Mucosa of stomach (tissue), 1 donor: ENCODE measurements around the gene FOXG1.

Source experiments
- H3K27me3 ChIP-seq: one replicate; pipeline ENCODE4 v1.7.0; 2013; ENCODE audit warnings: mild to moderate bottlenecking, low read length; ENCODE audit not compliant: control insufficient read depth, insufficient read depth
- H3K36me3 ChIP-seq: one replicate; pipeline ENCODE4 v1.7.0; 2013; ENCODE audit warnings: low read length; ENCODE audit not compliant: control insufficient read depth, insufficient read depth
- H3K4me1 ChIP-seq: one replicate; pipeline ENCODE4 v1.7.0; 2013; ENCODE audit warnings: mild to moderate bottlenecking, low read length; ENCODE audit not compliant: control insufficient read depth, insufficient read depth
- H3K4me3 ChIP-seq: one replicate; pipeline ENCODE4 v1.7.0; 2013; ENCODE audit warnings: low read length
- H3K9ac ChIP-seq: one replicate; pipeline ENCODE4 v1.7.0; 2013; ENCODE audit warnings: mild to moderate bottlenecking, low read length, moderate library complexity
- H3K9me3 ChIP-seq: one replicate; pipeline ENCODE4 v1.7.0; 2013; ENCODE audit warnings: mild to moderate bottlenecking, low read length, moderate library complexity; ENCODE audit not compliant: control insufficient read depth
- donor health status: Pancreatic carcinoma.

Gene FOXG1

DNA sequence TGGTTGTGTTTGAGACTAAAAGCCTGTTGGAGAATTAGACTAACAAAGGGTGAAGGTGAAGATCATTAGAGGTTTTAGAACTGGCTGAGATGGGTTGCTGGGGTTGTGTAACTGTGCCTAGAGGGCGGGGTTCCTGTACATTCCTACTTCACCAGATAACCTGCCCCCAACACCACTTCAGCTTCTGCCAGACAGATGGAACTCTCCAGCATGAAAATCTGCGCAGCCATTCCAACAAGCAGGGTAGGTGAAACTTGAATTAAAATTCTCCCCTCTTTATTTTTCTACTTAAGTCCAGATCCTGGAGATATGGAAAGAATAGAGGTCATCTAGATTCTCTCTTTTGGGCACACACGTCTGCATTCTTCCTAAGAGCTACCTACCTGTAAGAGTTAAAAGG, 6.0 kb downstream of the FOXG1 start:
- no peaks in the 10 kb centered on the region for H3K36me3 ChIP-seq
- H3K4me3 ChIP-seq: no peak overlapping the region
- H3K27me3 ChIP-seq: peaks cover 62% of the 10 kb centered on the region

DNA sequence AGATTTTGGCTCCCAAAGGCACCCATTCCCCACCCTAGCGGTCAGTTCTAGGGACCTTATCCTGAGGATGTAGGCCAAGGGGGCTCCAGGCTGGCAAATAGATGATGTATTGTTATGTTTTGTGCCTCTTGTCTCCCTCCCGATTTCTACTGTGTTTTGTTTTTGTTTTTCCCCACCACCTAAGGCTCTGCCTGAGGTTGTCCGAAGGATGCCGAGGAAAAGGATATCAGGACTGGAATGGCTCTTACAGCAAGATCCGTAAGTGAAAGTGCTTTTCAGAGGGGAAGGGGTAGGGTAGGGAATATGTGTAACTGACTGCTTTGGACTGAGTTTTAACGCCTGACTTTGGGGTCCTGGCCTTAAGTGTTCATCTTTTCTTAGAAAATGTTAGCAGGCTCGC, 6.6 kb downstream of the FOXG1 start:
- peaks cover 62% of the 10 kb centered on the region for H3K27me3 ChIP-seq

More for the DNA sequence above, 6.0 kb downstream of the FOXG1 start:
- no peak overlapping the region for H3K9ac ChIP-seq
- no peaks in the 10 kb centered on the region for H3K4me1 ChIP-seq
- no peaks in the 10 kb centered on the region for H3K9me3 ChIP-seq

DNA sequence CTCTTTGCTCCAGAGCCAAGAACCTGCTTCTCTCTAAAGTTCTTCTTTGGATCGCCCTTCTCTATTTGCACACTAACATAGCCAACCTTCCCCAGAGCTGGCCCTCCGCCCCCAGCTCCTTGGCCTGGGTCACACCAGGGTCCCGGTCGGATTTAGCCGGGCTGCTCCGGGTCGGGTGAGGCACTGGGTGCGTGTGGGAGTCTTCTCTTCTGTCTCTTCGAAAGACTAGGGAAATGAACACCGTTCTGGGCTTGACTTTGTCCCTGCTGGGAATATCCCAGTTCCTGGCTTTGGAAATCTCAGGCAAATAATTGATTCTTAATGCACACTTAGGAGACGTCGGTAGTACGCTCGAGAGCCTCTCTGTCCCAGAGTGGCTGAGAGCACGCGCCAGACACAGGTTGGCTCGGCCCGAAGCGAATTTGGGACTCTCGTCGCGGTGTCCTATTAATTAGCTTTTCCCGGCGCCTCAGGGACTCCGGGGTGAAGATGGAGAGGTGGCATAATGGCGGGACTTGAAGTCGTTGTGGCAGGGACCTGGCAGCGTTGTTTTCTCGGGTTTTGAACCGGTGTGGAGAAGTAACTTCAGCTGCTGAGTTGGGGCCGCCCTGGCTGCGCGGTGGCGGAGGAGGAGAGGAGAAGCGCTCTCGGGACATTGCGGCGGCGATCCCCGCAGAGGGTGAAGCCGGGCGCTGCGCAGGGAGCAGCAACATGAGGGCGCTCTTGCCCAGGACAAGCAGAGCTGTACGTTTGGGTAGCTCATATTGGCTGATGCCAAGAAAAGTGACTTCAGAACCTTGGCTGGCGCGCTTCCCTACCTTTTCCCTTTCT, 7.5 kb downstream of the FOXG1 start:
- Histone ChIP-seq H3K4me1 (no peaks in the 10 kb centered on the region), H3K36me3 (no peaks in the 10 kb centered on the region), H3K27me3 (peaks cover 60% of the 10 kb centered on the region), H3K9me3 (no peaks in the 10 kb centered on the region), H3K9ac (no peak overlapping the region), H3K4me3 (no peak overlapping the region)

More for the DNA sequence above, 6.6 kb downstream of the FOXG1 start:
- Histone ChIP-seq H3K4me1 (no peaks in the 10 kb centered on the region), H3K9me3 (no peaks in the 10 kb centered on the region), H3K36me3 (no peaks in the 10 kb centered on the region), H3K9ac (no peak overlapping the region), H3K4me3 (no peak overlapping the region)

DNA sequence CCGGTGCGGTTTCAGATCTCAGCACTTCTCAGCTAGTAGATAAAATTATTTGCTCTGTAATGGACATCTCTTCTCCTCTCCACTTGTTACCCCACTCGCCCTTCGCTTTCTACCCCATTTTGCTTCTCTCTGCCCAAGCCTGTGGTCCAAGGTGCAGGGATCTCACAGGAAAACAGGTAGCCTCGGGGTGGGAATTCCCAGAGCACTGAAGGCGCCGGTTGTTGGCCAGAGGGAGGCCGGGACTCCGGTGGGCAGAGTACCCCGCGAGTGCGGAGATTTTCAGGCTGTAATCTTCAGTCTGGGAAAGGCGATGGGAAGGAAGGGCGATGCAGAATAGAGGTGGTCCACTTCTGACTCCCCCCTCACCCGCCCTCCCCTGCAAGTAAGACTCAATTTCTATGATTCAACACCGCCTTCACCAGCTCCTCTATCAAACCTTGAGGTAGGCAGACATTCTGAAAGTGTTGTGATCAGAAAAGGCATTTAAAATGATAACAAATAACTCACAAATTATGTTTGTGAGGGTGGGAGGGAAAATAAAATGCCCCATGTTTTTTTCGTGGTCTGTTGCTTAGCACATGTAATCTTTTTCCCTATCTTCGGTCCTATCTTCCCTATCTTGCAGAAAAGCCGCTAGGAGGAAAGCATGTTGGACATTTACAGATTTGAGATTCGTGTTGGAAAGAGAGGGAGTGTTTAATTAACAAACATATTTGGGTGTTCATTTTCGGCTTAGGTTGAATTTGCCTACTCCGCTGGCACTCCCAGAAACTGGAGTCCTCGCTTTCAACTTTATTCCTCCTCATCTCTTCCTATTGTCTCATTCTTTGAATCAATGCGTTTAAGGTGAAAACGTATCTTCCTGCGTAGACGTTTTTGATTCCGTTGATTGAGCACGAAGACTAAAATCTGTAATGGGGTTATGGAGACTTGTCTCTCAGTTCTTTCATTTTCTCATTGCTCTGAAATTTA, 8.5 kb downstream of the FOXG1 start:
- no peak overlapping the region for H3K9ac ChIP-seq
- no peaks in the 10 kb centered on the region for H3K36me3 ChIP-seq
- no peak overlapping the region for H3K4me3 ChIP-seq
- H3K27me3 ChIP-seq: peaks cover 53% of the 10 kb centered on the region
- no peaks in the 10 kb centered on the region for H3K9me3 ChIP-seq
- H3K4me1 ChIP-seq: no peaks in the 10 kb centered on the region

DNA sequence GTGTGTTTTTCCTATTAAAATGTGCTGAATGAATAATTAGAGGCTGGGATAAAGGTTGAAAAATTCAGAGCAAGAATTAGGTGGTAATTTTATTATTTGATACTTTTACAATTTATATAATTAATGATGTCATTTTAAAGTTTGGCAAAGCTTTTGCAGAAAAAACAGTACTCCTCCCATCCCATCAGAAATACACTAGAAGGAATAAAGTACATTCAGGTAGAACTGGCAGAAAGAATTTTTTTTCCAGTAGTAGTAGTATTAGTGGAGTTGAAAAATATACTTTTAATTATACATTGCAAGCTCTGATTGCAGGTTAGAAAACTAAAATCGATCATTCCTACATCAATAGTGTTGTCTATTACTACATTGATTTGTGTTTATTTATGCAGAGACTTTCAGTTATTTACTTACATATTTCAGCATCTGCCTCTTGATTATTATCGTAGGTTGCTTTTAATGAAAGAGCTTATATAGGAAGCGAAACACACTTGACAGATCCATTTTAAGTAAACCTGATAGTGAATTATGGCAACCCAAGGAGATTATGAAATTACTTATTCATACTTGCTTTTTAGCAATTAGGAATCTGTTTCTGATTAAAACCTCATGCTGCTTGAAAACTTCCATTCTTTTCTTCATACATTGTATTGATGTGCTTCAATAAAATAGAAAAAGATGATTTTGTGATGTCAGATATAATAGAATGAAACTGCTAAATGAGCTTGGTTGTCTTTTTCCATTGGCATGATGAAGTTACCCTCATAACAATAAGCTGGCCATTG, 10.1 kb downstream of the FOXG1 start:
- H3K36me3 ChIP-seq: no peaks in the 10 kb centered on the region
- H3K4me1 ChIP-seq: no peaks in the 10 kb centered on the region
- no peak overlapping the region for H3K9ac ChIP-seq
- peaks cover 55% of the 10 kb centered on the region for H3K27me3 ChIP-seq
- H3K4me3 ChIP-seq: no peak overlapping the region
- no peaks in the 10 kb centered on the region for H3K9me3 ChIP-seq

DNA sequence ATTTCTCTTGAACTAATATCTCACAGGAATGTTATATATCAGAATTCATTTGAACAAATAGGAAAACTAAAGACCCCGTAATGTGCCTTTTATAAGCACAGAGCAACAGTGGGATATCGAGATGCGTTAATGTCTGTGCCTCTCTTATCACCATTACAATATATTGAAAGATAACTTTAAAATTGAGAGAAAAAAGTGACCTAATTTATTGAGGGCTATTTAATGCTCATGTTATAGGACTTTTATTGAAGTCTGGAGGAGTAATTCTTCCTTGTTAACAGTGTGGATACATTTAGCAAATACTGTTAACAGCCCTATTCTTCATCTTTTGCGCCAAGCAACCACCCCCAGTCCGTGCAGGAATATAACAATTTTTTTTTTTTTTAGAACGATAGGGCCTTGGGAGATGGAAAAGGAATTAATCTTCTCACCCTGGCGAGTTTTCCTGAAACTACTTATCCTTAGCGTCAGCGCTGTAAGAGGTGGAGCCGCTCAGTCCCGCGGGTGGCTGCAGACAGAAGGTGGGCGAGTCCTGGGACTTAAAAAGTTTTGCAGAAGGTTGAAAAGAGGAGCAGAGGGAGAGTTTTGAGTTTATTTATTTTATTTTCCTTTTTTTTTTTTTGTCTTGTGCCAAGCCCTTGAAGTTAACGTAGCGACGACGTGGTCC, 11.0 kb downstream of the FOXG1 start:
- Histone ChIP-seq H3K9ac (no peak overlapping the region), H3K9me3 (no peaks in the 10 kb centered on the region), H3K4me3 (no peak overlapping the region), H3K27me3 (peaks cover 60% of the 10 kb centered on the region), H3K36me3 (no peaks in the 10 kb centered on the region), H3K4me1 (no peaks in the 10 kb centered on the region)

DNA sequence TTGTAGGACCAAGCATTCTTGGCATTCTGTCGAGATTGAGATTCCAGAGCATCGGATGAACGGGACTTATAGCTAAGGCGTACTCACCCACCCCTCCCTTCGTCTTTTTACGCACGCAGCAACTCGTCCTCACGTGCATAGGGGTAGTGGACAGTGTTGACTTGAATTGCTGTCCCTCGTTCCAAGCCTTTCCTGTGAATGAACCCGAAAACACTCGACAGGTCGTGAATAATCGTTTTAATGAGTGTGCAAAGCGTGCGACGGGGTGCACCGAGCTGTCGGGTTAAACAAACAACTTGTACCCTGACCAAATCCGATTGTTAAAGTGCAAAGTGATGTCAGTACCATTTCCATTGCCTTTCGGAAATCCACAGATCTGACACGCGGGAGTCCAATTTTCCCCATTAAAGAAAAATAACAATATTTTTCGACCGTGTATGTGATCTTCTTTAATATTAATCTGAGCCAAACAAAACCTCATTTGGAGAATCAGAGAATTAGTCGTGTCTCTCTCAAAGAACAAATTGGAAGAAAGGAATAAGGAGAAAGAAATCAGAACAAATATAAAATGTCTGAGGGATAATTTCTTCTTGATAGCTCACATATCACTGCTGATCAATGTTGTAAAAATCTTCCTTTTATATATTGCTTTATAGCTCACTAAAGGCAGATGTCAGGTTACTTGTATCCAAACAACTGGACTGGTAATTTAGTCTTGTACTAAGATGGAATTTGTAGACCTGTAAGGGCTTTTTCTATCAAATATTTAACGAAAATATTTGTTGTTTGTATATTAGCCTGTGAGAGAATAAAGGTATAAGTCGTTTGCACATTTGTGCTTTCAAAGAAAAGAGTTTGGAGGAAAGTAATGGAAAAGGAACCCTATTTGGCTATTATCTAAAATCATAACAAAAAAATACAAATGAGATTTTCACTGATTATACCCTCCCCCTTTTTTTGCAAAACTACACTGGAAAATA, 11.8 kb downstream of the FOXG1 start:
- no peak overlapping the region for H3K4me3 ChIP-seq
- H3K9ac ChIP-seq: no peak overlapping the region
- no peaks in the 10 kb centered on the region for H3K36me3 ChIP-seq
- H3K4me1 ChIP-seq: no peaks in the 10 kb centered on the region
- H3K27me3 ChIP-seq: peaks cover 52% of the 10 kb centered on the region
- no peaks in the 10 kb centered on the region for H3K9me3 ChIP-seq

DNA sequence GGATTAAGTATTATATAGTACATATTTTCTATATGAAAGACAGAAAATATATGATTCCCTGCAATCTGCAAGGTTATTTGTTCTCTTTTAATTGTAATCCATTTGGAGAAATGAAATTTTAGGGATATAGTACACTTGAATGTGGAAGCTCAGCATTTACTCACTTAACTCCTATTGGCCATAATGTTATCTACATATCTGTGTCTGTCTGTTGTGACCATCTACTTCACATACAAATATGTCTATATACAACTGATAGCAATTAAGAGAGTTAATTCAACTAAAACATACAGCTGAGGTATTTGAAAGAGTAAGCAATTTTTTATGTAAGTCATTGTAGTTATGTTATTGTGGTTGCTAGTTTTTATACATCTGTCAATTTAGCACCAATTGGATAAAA, 12.9 kb downstream of the FOXG1 start:
- H3K27me3 ChIP-seq: peaks cover 46% of the 10 kb centered on the region

DNA sequence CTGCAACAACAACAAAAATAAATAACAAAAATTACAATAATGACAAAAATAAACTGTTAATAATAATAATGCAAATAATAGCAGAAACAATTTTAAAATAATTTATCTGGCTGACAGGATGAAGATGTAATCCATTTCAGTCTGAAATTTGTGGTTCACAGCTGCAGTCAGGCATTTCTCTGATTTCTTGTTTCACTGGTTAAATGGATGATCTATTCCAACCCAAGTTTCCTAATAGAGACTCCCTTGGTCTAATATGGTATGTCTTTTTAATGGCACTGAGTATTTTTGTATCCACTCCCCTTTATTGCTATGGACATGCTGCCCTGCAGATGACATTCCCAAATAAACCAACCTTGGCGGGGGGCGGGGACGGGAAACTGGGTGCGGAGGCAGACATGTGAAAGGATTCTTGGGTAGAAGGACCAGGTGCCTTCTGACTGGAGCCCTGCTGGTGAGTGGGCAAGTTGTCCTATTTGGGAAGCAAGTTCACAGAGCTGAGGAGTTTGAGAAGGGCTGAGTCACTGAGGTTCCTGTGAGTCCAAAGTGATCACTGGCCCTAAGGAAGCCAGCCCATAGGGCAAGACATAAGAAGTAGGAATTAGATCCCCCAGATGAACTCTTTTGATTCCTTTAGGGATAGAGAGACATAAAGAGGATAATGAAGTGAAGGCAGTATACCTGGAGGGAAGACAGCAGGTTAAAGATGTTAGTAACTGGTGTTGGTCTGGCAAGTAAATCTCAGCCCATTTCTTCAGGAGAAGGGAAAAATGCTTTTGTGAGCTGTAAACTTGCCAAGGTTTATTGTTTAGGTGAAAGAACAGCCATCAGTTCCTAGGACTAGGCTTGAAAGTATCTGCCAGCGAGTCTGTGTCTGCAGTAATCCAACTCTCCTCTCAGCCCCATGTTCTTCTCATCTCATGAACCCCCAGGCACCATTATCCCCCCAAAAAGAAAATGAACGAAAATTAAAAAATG, 14.5 kb downstream of the FOXG1 start:
- Histone ChIP-seq H3K36me3 (no peaks in the 10 kb centered on the region), H3K4me3 (no peak overlapping the region), H3K9me3 (no peaks in the 10 kb centered on the region), H3K4me1 (no peaks in the 10 kb centered on the region), H3K27me3 (peaks cover 52% of the 10 kb centered on the region), H3K9ac (no peak overlapping the region)

More for the DNA sequence above, 12.9 kb downstream of the FOXG1 start:
- Histone ChIP-seq H3K4me1 (no peaks in the 10 kb centered on the region), H3K9me3 (no peaks in the 10 kb centered on the region), H3K36me3 (no peaks in the 10 kb centered on the region), H3K4me3 (no peak overlapping the region), H3K9ac (no peak overlapping the region)

DNA sequence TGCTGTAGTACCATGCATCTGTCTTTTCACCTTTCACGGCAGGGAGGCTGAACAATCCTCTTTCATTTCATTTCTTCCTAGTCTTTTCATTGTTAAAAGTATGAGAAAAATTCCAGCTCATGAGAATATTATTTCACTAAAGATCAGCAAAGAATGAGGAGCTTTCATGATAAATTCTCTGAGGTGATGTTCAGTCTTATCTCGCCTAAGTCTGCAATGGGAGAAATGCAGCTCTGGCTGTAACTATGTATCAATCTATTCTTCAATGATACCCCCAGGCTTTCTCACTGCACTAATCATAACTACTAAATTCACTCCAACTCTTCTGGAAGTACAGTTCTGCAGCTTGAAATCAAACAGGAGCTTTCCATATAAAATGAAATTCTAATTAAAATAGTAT, 15.7 kb downstream of the FOXG1 start:
- Histone ChIP-seq H3K9me3 (no peaks in the 10 kb centered on the region), H3K9ac (no peak overlapping the region), H3K4me3 (no peak overlapping the region), H3K27me3 (peaks cover 52% of the 10 kb centered on the region), H3K36me3 (no peaks in the 10 kb centered on the region), H3K4me1 (no peaks in the 10 kb centered on the region)
